Subcutaneous adipose tissue (tissue), 4 donors: ENCODE data around the gene VMP1. TPM values are rescaled to one million over a fixed set of nuclear protein-coding genes. Genes with fewer than 3 reads are reported as not detected.

Experiments used
- CTCF ChIP-seq: fragments of 450-650 bp; IDR thresholded peaks from one replicate; pipeline ENCODE4 v1.5.1; 2016; ENCODE audit warnings: low read depth, mild to moderate bottlenecking, control low read depth, antibody characterized with exemption, moderate library complexity
- total RNA-seq, 4 donors: library from RNA; depleted of rRNA; stranded (reverse); fragments of >200 nt; gene quantifications; one replicate each; pipeline ENCODE4 v1.1.0, GENCODE V29; 2016

The VMP1 gene
- total RNA-seq, 4 donors from 2014 or later: 94.2 to 332 (median 246) TPM

- no peak for TF ChIP-seq CTCF
These were observed 97.5 kb downstream of the VMP1 start for GRCh38 chr17:59804901-59805465.

- TF ChIP-seq CTCF: no peak
These were observed 100.5 kb downstream of the VMP1 start for GRCh38 chr17:59807892-59808509.

- no peak for TF ChIP-seq CTCF
These were observed 103.4 kb downstream of the VMP1 start for GRCh38 chr17:59810894-59811153.

- no peak for TF ChIP-seq CTCF
These were observed 103.8 kb downstream of the VMP1 start for GRCh38 chr17:59811209-59811608.

- TF ChIP-seq CTCF: no peak
These were observed 104.7 kb downstream of the VMP1 start for GRCh38 chr17:59812139-59812538.

- no peak for TF ChIP-seq CTCF
These were observed 106.8 kb downstream of the VMP1 start for GRCh38 chr17:59814276-59814675.

- no peak for TF ChIP-seq CTCF
These were observed 107.2 kb downstream of the VMP1 start for GRCh38 chr17:59814685-59815084.
